H1 (cell line): ENCODE measurements around the gene LGALSL. TPM values are rescaled to one million over a fixed set of nuclear protein-coding genes. Genes with fewer than 3 reads are reported as not detected.

Source experiments
- CTCF ChIA-PET: fragments of 300-600 bp; sonication (Branson Sonifier 250); formaldehyde crosslinking; loops from one replicate; lab custom pipeline; 2021; ENCODE audit not compliant: partially characterized antibody; lab: Charles Lee
- POLR2A ChIA-PET: fragments of 300-600 bp; sonication (Branson Sonifier 250); formaldehyde crosslinking; loops from one replicate; lab custom pipeline; 2021; ENCODE audit warnings: inconsistent platforms; ENCODE audit not compliant: partially characterized antibody; lab: Charles Lee
- DNase-seq, 2 experiments: peaks; one replicate each; pipeline versions ENCODE4 v3.0.0 to v3.0.0-alpha.2; 2010 to 2022; ENCODE audit warnings: low spot score in 2 of 2, low read depth in 1 of 2, mixed read lengths in 1 of 2
- FAIRE-seq: peaks from 2 replicates; lab custom pipeline; 2011; peaks lifted over from hg19 to GRCh38; lab: Jason Lieb, UNC
- H2AFZ ChIP-seq: 2 replicates; pipeline ENCODE4 v1.8.1; 2012; ENCODE audit warnings: low read length, inconsistent platforms
- H2AK5ac ChIP-seq: 2 replicates; pipeline ENCODE4 v1.6.1; 2013; ENCODE audit warnings: low read depth, low read length
- H2BK120ac ChIP-seq: replicated peaks from 2 replicates; pipeline ENCODE3; 2013; ENCODE audit warnings: low read depth, low read length, inconsistent platforms
- H2BK12ac ChIP-seq: 2 replicates; pipeline ENCODE4 v1.6.1; 2013; ENCODE audit warnings: low read depth, low read length
- H2BK15ac ChIP-seq: 2 replicates; pipeline ENCODE4 v1.6.1; 2013; ENCODE audit warnings: low read length
- H2BK20ac ChIP-seq: 2 replicates; pipeline ENCODE4 v1.6.1; 2013; ENCODE audit warnings: low read length
- H2BK5ac ChIP-seq: 2 replicates; pipeline ENCODE4 v1.6.1; 2013; ENCODE audit warnings: low read depth, low read length
- H3K14ac ChIP-seq: 2 replicates; pipeline ENCODE4 v1.6.1; 2013; ENCODE audit warnings: inconsistent platforms; ENCODE audit not compliant: insufficient read length
- H3K18ac ChIP-seq: 2 replicates; pipeline ENCODE4 v1.6.1; 2013; ENCODE audit warnings: low read length; ENCODE audit errors: extremely low read depth
- H3K23ac ChIP-seq: 2 replicates; pipeline ENCODE4 v1.6.1; 2013; ENCODE audit warnings: inconsistent platforms; ENCODE audit not compliant: insufficient read length
- H3K23me2 ChIP-seq: 2 replicates; pipeline ENCODE4 v1.6.1; 2013; ENCODE audit warnings: low read depth, low read length
- H3K27ac ChIP-seq: 2 replicates; pipeline ENCODE4 v1.6.1; 2011; ENCODE audit warnings: low read depth, low read length, inconsistent platforms
- H3K27me3 ChIP-seq, 4 experiments: replicated peaks in 1 of 4; 1 replicate in 1 of 4; 2 replicates in 3 of 4; pipeline versions ENCODE4 v1.6.1 to v1.8.1; 2011 to 2013; ENCODE audit warnings: low read length in 3 of 4, mild to moderate bottlenecking in 3 of 4, inconsistent platforms in 2 of 4, mixed read lengths in 2 of 4, moderate library complexity in 1 of 4; ENCODE audit not compliant: control insufficient read depth in 3 of 4, insufficient read depth in 3 of 4; ENCODE audit errors: extremely low read depth in 1 of 4
- H3K36me3 ChIP-seq, 4 experiments: 2 replicates each; pipeline versions ENCODE4 v1.6.1 to v1.8.1; 2011 to 2013; ENCODE audit warnings: mild to moderate bottlenecking in 4 of 4, low read length in 3 of 4, moderate library complexity in 2 of 4, control low read depth in 1 of 4, inconsistent platforms in 1 of 4; ENCODE audit not compliant: insufficient read depth in 4 of 4, control insufficient read depth in 2 of 4
- H3K4ac ChIP-seq: replicated peaks from 2 replicates; pipeline ENCODE3; 2013; ENCODE audit warnings: low read length, low read depth, mixed read lengths, inconsistent platforms; ENCODE audit not compliant: insufficient read length
- H3K4me1 ChIP-seq, 4 experiments: replicated peaks in 1 of 4; 1 replicate in 1 of 4; 2 replicates in 3 of 4; pipeline versions ENCODE4 v1.6.1 to v1.8.1; 2011 to 2013; ENCODE audit warnings: low read length in 3 of 4, inconsistent platforms in 2 of 4, mixed read lengths in 1 of 4; ENCODE audit not compliant: insufficient read depth in 4 of 4, control insufficient read depth in 3 of 4
- H3K4me2 ChIP-seq, 2 experiments: 2 replicates each; pipeline versions ENCODE4 v1.6.1 to v1.8.1; 2011 to 2013; ENCODE audit warnings: low read depth in 2 of 2, low read length in 2 of 2, control low read depth in 1 of 2, inconsistent platforms in 1 of 2, mild to moderate bottlenecking in 1 of 2; ENCODE audit not compliant: insufficient read depth in 1 of 2
- H3K4me3 ChIP-seq, 4 experiments: fragments of 200-600, 300-600 bp in 1 of 4; sonication (generic), shearing (Covaris generic), sonication (Bioruptor Twin) in 1 of 4; 2 replicates each; pipeline versions ENCODE4 v1.5.1 to v1.8.1; 2011 to 2016; ENCODE audit warnings: low read length in 4 of 4, low read depth in 3 of 4, control low read depth in 2 of 4, inconsistent platforms in 2 of 4, mild to moderate bottlenecking in 2 of 4, mixed read lengths in 1 of 4, moderate library complexity in 1 of 4; ENCODE audit not compliant: insufficient read depth in 2 of 4; ENCODE audit errors: extremely low read depth in 1 of 4
- H3K56ac ChIP-seq: replicated peaks from 2 replicates; pipeline ENCODE3; 2013; ENCODE audit warnings: low read depth, mild to moderate bottlenecking, mixed read lengths, low read length, inconsistent platforms; ENCODE audit not compliant: insufficient read length
- H3K79me1 ChIP-seq: 2 replicates; pipeline ENCODE4 v1.6.1; 2013; ENCODE audit warnings: low read depth, low read length, control low read depth
- H3K79me2 ChIP-seq, 2 experiments: 2 replicates each; pipeline versions ENCODE4 v1.6.1 to v1.8.1; 2012 to 2013; ENCODE audit warnings: low read length in 2 of 2, mild to moderate bottlenecking in 2 of 2, inconsistent platforms in 1 of 2; ENCODE audit not compliant: insufficient read depth in 2 of 2, control insufficient read depth in 1 of 2
- H3K9ac ChIP-seq, 4 experiments: replicated peaks in 1 of 4; 1 replicate in 1 of 4; 2 replicates in 3 of 4; pipeline versions ENCODE4 v1.6.1 to v1.8.1; 2011 to 2013; ENCODE audit warnings: low read depth in 3 of 4, low read length in 3 of 4, control low read depth in 2 of 4, mild to moderate bottlenecking in 2 of 4, moderate library complexity in 2 of 4, inconsistent platforms in 1 of 4; ENCODE audit errors: extremely low read depth in 1 of 4
- H3K9me3 ChIP-seq, 2 experiments: 2 replicates each; pipeline versions ENCODE4 v1.6.1 to v1.8.1; 2012 to 2013; ENCODE audit warnings: mild to moderate bottlenecking in 2 of 2, moderate library complexity in 2 of 2, control low read depth in 1 of 2, inconsistent platforms in 1 of 2, low read depth in 1 of 2, low read length in 1 of 2, mixed read lengths in 1 of 2; ENCODE audit not compliant: insufficient read depth in 2 of 2
- H4K20me1 ChIP-seq, 2 experiments: replicated peaks in 1 of 2; 2 replicates each; pipeline versions ENCODE3 to v1.8.1; 2011 to 2013; ENCODE audit warnings: inconsistent platforms in 2 of 2, low read length in 2 of 2, mild to moderate bottlenecking in 1 of 2; ENCODE audit not compliant: insufficient read depth in 2 of 2, control insufficient read depth in 1 of 2
- H4K5ac ChIP-seq: 2 replicates; pipeline ENCODE4 v1.6.1; 2013; ENCODE audit warnings: low read length, low read depth, mixed read lengths, inconsistent platforms; ENCODE audit not compliant: insufficient read length
- H4K8ac ChIP-seq: 2 replicates; pipeline ENCODE4 v1.8.0; 2013; ENCODE audit warnings: mild to moderate bottlenecking, moderate library complexity, low read length, inconsistent platforms; ENCODE audit not compliant: insufficient read depth; ENCODE audit errors: extremely low read depth
- H4K91ac ChIP-seq: replicated peaks from 2 replicates; pipeline ENCODE3; 2013; ENCODE audit warnings: low read length, mixed read lengths, inconsistent platforms; ENCODE audit not compliant: insufficient read length
- ASH2L ChIP-seq: fragments of 200-600, 300-600 bp; sonication (generic); IDR thresholded peaks from one replicate; pipeline ENCODE4 v1.7.1; 2017; ENCODE audit warnings: low read length
- CBX5 ChIP-seq: fragments of 300-800, 300-1000 bp; sonication (generic); IDR thresholded peaks from 2 replicates; pipeline ENCODE4 v1.7.1; 2016; ENCODE audit warnings: antibody characterized with exemption, low read length, low read depth
- CBX8 ChIP-seq: fragments of 300-800, 300-1000 bp; sonication (generic); IDR thresholded peaks from 2 replicates; pipeline ENCODE4 v1.7.1; 2016; ENCODE audit warnings: low read depth, low read length, borderline replicate concordance
- CEBPB ChIP-seq: IDR thresholded peaks from 2 replicates; pipeline ENCODE4 v1.6.1; 2012; ENCODE audit warnings: low read depth, low read length
- EGR1 ChIP-seq: IDR thresholded peaks from 2 replicates; pipeline ENCODE4 v1.6.1; 2011; ENCODE audit warnings: low read depth, low read length, borderline replicate concordance
- GABPA ChIP-seq: IDR thresholded peaks from 2 replicates; pipeline ENCODE4 v1.6.1; 2011; ENCODE audit warnings: mild to moderate bottlenecking, low read length, moderate library complexity, borderline replicate concordance; ENCODE audit not compliant: insufficient read depth
- HDAC6 ChIP-seq: IDR thresholded peaks from one replicate; pipeline ENCODE4 v1.7.1; 2012; ENCODE audit warnings: low read depth, mild to moderate bottlenecking, inconsistent platforms, low read length, moderate library complexity
- KDM1A ChIP-seq: fragments of 200-600, 300-600 bp; sonication (generic); IDR thresholded peaks from 2 replicates; pipeline ENCODE4 v1.7.1; 2016; ENCODE audit warnings: mild to moderate bottlenecking, low read length, borderline replicate concordance
- MAFK ChIP-seq: IDR thresholded peaks from 2 replicates; pipeline ENCODE4 v1.6.1; 2012; ENCODE audit warnings: low read depth, mild to moderate bottlenecking, improper control_type of control experiment, low read length
- NRF1 ChIP-seq: IDR thresholded peaks from 2 replicates; pipeline ENCODE4 v1.6.1; 2011; ENCODE audit warnings: mild to moderate bottlenecking, low read depth, low read length, improper control_type of control experiment
- POU5F1 ChIP-seq: IDR thresholded peaks from 2 replicates; pipeline ENCODE4 v1.6.1; 2011; ENCODE audit warnings: low read depth, mild to moderate bottlenecking, low read length, moderate library complexity
- RXRA ChIP-seq: IDR thresholded peaks from 2 replicates; pipeline ENCODE4 v1.6.1; 2011; ENCODE audit warnings: low read depth, mild to moderate bottlenecking, low read length, moderate library complexity; ENCODE audit not compliant: insufficient read depth
- SIRT6 ChIP-seq: IDR thresholded peaks from one replicate; pipeline ENCODE4 v1.7.1; 2012; ENCODE audit warnings: low read length, inconsistent platforms
- SIX5 ChIP-seq: IDR thresholded peaks from 2 replicates; pipeline ENCODE4 v1.6.1; 2011; ENCODE audit warnings: mild to moderate bottlenecking, low read depth, low read length
- SP4 ChIP-seq: IDR thresholded peaks from 2 replicates; pipeline ENCODE4 v1.6.1; 2012; ENCODE audit warnings: low read length, inconsistent platforms
- SRF ChIP-seq: IDR thresholded peaks from 2 replicates; pipeline ENCODE4 v1.6.1; 2011; ENCODE audit warnings: mild to moderate bottlenecking, low read depth, low read length, moderate library complexity
- TCF12 ChIP-seq: IDR thresholded peaks from 2 replicates; pipeline ENCODE4 v1.6.1; 2011; ENCODE audit warnings: low read depth, mild to moderate bottlenecking, low read length
- WGBS, 2 experiments: shearing (Covaris generic) in 1 of 2; methylation state at CpG; one replicate each; pipeline versions ENCODE4 v1.1.6 to v1.1.7; 2013 to 2015; ENCODE audit warnings: low lambda C conversion rate in 2 of 2, mixed read lengths in 2 of 2, inconsistent platforms in 1 of 2, low coverage in 1 of 2, missing lambda C conversion rate in 1 of 2; ENCODE audit not compliant: insufficient replicate concordance in 2 of 2, insufficient coverage in 1 of 2, insufficient read length in 1 of 2; ENCODE audit errors: extremely low coverage in 1 of 2, missing lambda C conversion rate in 1 of 2; 5-methylcytosine and 5-hydroxymethylcytosine counted together
- polyA plus RNA-seq, 7 experiments: library from polyadenylated mRNA; depleted of rRNA in 3 of 7; stranded (reverse) in 5 of 7; unstranded in 2 of 7; fragments of >200 nt in 5 of 7; fragments of 200-250 nt in 2 of 7; gene quantifications; 1 replicate in 5 of 7; 2 replicates in 1 of 7; 4 replicates in 1 of 7; pipeline versions ENCODE4 v1.2.1 to v1.2.3, GENCODE V29; 2011 to 2013; ENCODE audit warnings: missing spikeins in 2 of 7, mixed read lengths in 2 of 7
- total RNA-seq: library from RNA; stranded (reverse); fragmentation: NEBNext Ultra II Directional; extraction: Animal tissue kit (Norgen Biotek cat#: 25700); gene quantifications from 2 replicates; pipeline ENCODE4 v1.2.1, GENCODE V29; 2021

Gene LGALSL
- total and polyA plus RNA-seq, 2 of the 8 experiments (the other 6 are each of a cell fraction or from before 2014, with no cell fraction given), result 13.6 to 32.3 TPM

DNA sequence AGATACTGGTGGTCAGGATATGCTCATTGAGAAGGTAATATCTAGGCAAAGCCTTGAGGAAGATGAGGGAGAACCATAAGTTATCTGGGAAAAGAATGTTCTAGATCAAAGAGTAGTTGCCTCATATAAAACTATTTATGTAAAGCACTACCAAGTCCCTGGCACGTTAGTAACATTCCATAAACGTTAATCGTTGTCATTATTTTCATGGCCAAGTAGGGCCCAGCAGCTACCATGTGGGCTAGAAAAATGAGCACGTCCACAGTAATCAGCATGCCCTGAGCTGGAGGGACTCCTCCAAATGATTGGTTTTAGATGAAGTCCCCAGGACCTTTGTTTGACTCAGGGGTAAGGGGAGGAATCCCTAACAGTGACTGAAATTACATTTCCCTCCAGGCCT is 37.5 kb downstream of the LGALSL start:
- Histone ChIP-seq H3K18ac (no peak overlapping the region), H3K4me1 (peaks cover 5 to 15% (median 11%) of the 10 kb centered on the region in 4 experiments), H2AFZ (no peak overlapping the region), H3K27ac (no peak overlapping the region), H4K91ac (no peak overlapping the region), H3K4me3 (no peak overlapping the region), H2BK20ac (no peak overlapping the region), H3K79me2 (no peaks in the 10 kb centered on the region; a peak in 1 of 4 replicates), H3K23me2 (no peaks in the 10 kb centered on the region), H3K79me1 (no peaks in the 10 kb centered on the region), H3K56ac (no peak overlapping the region), H4K8ac (no peak overlapping the region), H3K36me3 (no peaks in the 10 kb centered on the region), H3K4me2 (no peak overlapping the region), H2BK120ac (no peak overlapping the region), H3K14ac (no peak overlapping the region), H2BK5ac (no peak overlapping the region), H4K5ac (no peak overlapping the region), H2AK5ac (no peak overlapping the region), H2BK12ac (no peak overlapping the region), H3K9me3 (no peaks in the 10 kb centered on the region), H3K9ac (no peak overlapping the region), H2BK15ac (no peak overlapping the region), H4K20me1 (no peaks in the 10 kb centered on the region), H3K27me3 (peaks cover 0 to 3% (median 0%) of the 10 kb centered on the region in 4 experiments; a peak in 1 of 7 replicates), H3K4ac (no peak overlapping the region), H3K23ac (no peak overlapping the region)
- peak in 1 of 2 experiments; percentile 35 for DNase-seq
- WGBS, 2 experiments, result 95% methylated on average over 4 of the region's 4 CpGs; no CpG with 5 or more reads in 1 of the 2 experiments
- CTCF ChIA-PET, result interaction anchor here (0.9 to 13.1 kb wide), 6 partner anchors 10 to 437 kb away, joined by 3 to 214 read pairs (median 4); no protein-coding TSS in a partner anchor
- FAIRE-seq, result no peak
- POLR2A ChIA-PET, result no interaction called here
- no peak for TF ChIP-seq CBX8
- TF ChIP-seq KDM1A, result no peak
- TF ChIP-seq MAFK, result no peak
- TF ChIP-seq SRF, result no peak
- TF ChIP-seq EGR1, result no peak
- no peak for TF ChIP-seq POU5F1
- no peak for TF ChIP-seq RXRA
- TF ChIP-seq SIX5, result no peak
- TF ChIP-seq SP4, result no peak
- no peak for TF ChIP-seq CEBPB
- no peak for TF ChIP-seq CBX5
- no peak for TF ChIP-seq HDAC6
- TF ChIP-seq GABPA, result no peak
- no peak for TF ChIP-seq ASH2L
- TF ChIP-seq NRF1, result no peak
- no peak for TF ChIP-seq SIRT6
- TF ChIP-seq TCF12, result no peak
